Vagina (tissue), 2 donors: ENCODE measurements around the gene RHOBTB3.
"Not testable (repeated sequence)": the region's sequence is repeated elsewhere in the genome, so short reads cannot be mapped to it uniquely, and the experiment has no call there.

Experiments
- CTCF ChIP-seq, 3 experiments: fragments of 450-650 bp in 2 of 3; fragments of 200-600 bp in 1 of 3; sonication (generic) in 1 of 3; IDR thresholded peaks; one replicate each; pipeline ENCODE4 v1.5.1; 2017 to 2019; ENCODE audit warnings: antibody characterized with exemption in 3 of 3, mild to moderate bottlenecking in 2 of 3, moderate library complexity in 2 of 3
- POLR2A ChIP-seq, 2 donors: fragments of 450-650 bp; IDR thresholded peaks; one replicate each; pipeline ENCODE4 v1.6.1; 2017; ENCODE audit warnings: antibody characterized with exemption in 2 of 2, mild to moderate bottlenecking in 2 of 2, moderate library complexity in 2 of 2
- POLR2AphosphoS5 ChIP-seq, 2 donors: sonication (generic); formaldehyde crosslinking; IDR thresholded peaks; one replicate each; pipeline ENCODE4 v1.9.0; 2017; ENCODE audit warnings: antibody characterized with exemption in 2 of 2, mild to moderate bottlenecking in 2 of 2, low read depth in 1 of 2; ENCODE audit not compliant: insufficient read depth in 1 of 2

- not testable (repeated sequence) for TF ChIP-seq CTCF (IDR thresholded peaks at IDR 0.05); POLR2A (IDR thresholded peaks at IDR 0.05); POLR2AphosphoS5 (IDR thresholded peaks at IDR 0.05; ENCODE audit: insufficient read depth in 1 of 2, low read depth in 1 of 2)
Observed at GRCh38 chr5:95710651-95711500, 20.3 kb upstream of the RHOBTB3 start.
